Sigmoid colon (tissue), 7 donors: ENCODE data around the gene PHKG2. TPM values are rescaled to one million over a fixed set of nuclear protein-coding genes. Genes with fewer than 3 reads are reported as not detected.

ENCODE experiments used
- DNase-seq: peaks from one replicate; pipeline ENCODE4 v3.0.0-alpha.2; 2019
- H3K27ac ChIP-seq, 4 donors: fragments of 200-600 bp; sonication (generic); one replicate each; pipeline ENCODE4 v1.5.1; 2016 to 2019; ENCODE audit warnings: mild to moderate bottlenecking in 1 of 4
- H3K27me3 ChIP-seq, 3 donors: fragments of 200-600 bp; sonication (generic); one replicate each; pipeline ENCODE4 v1.5.1; 2019; ENCODE audit warnings: mild to moderate bottlenecking in 1 of 3
- H3K36me3 ChIP-seq, 4 donors: fragments of 200-600 bp; sonication (generic); one replicate each; pipeline ENCODE4 v1.5.1; 2016 to 2019
- H3K4me1 ChIP-seq, 4 donors: fragments of 200-600 bp; sonication (generic); one replicate each; pipeline ENCODE4 v1.5.1; 2017 to 2019
- H3K4me3 ChIP-seq, 4 donors: fragments of 200-600 bp; sonication (generic); one replicate each; pipeline ENCODE4 v1.5.1; 2017 to 2019; ENCODE audit warnings: mild to moderate bottlenecking in 2 of 4, moderate library complexity in 1 of 4
- H3K9me3 ChIP-seq, 4 donors: fragments of 200-600 bp in 3 of 4; sonication (generic) in 3 of 4; one replicate each; pipeline versions ENCODE4 v1.5.1 to v1.6.1; 2013 to 2019
- CTCF ChIP-seq, 4 experiments: fragments of 450-650 bp in 3 of 4; fragments of 200-600 bp in 1 of 4; IDR thresholded peaks; one replicate each; pipeline ENCODE4 v1.5.1; 2016 to 2019; ENCODE audit warnings: antibody characterized with exemption in 4 of 4, mild to moderate bottlenecking in 3 of 4, moderate library complexity in 2 of 4
- EP300 ChIP-seq, 4 donors: sonication (generic); formaldehyde crosslinking; IDR thresholded peaks; one replicate each; pipeline ENCODE4 v1.6.1; 2017; ENCODE audit warnings: antibody characterized with exemption in 4 of 4
- POLR2A ChIP-seq, 2 donors: fragments of 450-650 bp; IDR thresholded peaks; one replicate each; pipeline ENCODE4 v1.6.1; 2016; ENCODE audit warnings: antibody characterized with exemption in 2 of 2, mild to moderate bottlenecking in 2 of 2, moderate library complexity in 2 of 2
- POLR2AphosphoS5 ChIP-seq, 4 donors: sonication (generic); formaldehyde crosslinking; IDR thresholded peaks; one replicate each; pipeline ENCODE4 v1.6.1; 2017; ENCODE audit warnings: antibody characterized with exemption in 4 of 4
- WGBS, 2 donors: extraction: QIAGEN DNeasy Blood & Tissue Kit; methylation state at CpG; one replicate each; pipeline ENCODE4 v1.1.7; 2013; 5-methylcytosine and 5-hydroxymethylcytosine counted together
- intact Hi-C: fragments of 100-400 bp; cut with DNase I; formaldehyde crosslinking; loops from one replicate; pipeline ENCODE4 v1.15.1; 2023
- polyA plus RNA-seq, 3 donors: library from polyadenylated mRNA; stranded (reverse); fragments of 200-250 nt; gene quantifications; one replicate each; pipeline ENCODE4 v1.2.3, GENCODE V29; 2013
- total RNA-seq, 4 donors: library from RNA; depleted of rRNA; stranded (reverse); fragments of >200 nt; gene quantifications; one replicate each; pipeline ENCODE4 v1.1.0, GENCODE V29; 2016
- donor health status: healthy with polysubstance abuse.
- donor health status: Bipolar disorder and iron deficiency.
- donor health status: healthy.

PHKG2 gene
- total and polyA plus RNA-seq, 7 donors: 19.2 to 45.0 (median 23.8) TPM

GRCh38 chr16:30715750-30716445 is 32.3 kb upstream of the PHKG2 start:
- intact Hi-C loops: no loop called here
- Histone ChIP-seq H3K27me3 (no peaks in the 10 kb centered on the region), H3K27ac (peak overlapping the region in 1 of 4 donors; percentile 11), H3K4me1 (peaks cover 0 to 4% (median 0%) of the 10 kb centered on the region in 4 donors), H3K9me3 (no peaks in the 10 kb centered on the region), H3K4me3 (no peak overlapping the region), H3K36me3 (peaks cover 41 to 100% (median 84%) of the 10 kb centered on the region in 4 donors)
- no peak for DNase-seq
- WGBS, 2 donors: 84 to 88% methylated on average over 17 of the region's 17 CpGs
- TF ChIP-seq CTCF (IDR thresholded peaks at IDR 0.05): no peak
- TF ChIP-seq EP300 (IDR thresholded peaks at IDR 0.05): no peak
- TF ChIP-seq POLR2AphosphoS5 (IDR thresholded peaks at IDR 0.05): no peak
- TF ChIP-seq POLR2A (IDR thresholded peaks at IDR 0.05): no peak

GRCh38 chr16:30720086-30720485 is 28.1 kb upstream of the PHKG2 start:
- Histone ChIP-seq H3K4me3 (no peak overlapping the region), H3K4me1 (no peaks in the 10 kb centered on the region), H3K27ac (no peak overlapping the region), H3K9me3 (no peaks in the 10 kb centered on the region), H3K36me3 (peaks cover 42 to 100% (median 86%) of the 10 kb centered on the region in 4 donors), H3K27me3 (no peaks in the 10 kb centered on the region)
- DNase-seq: no peak
- TF ChIP-seq POLR2A (IDR thresholded peaks at IDR 0.05) (no peak), POLR2AphosphoS5 (IDR thresholded peaks at IDR 0.05) (no peak), EP300 (IDR thresholded peaks at IDR 0.05) (no peak), CTCF (IDR thresholded peaks at IDR 0.05) (no peak)
- 88 to 93% methylated on average over 11 of the region's 11 CpGs for WGBS, 2 donors
- intact Hi-C loops: no loop called here

GRCh38 chr16:30720694-30721093 is 27.5 kb upstream of the PHKG2 start:
- no peaks in the 10 kb centered on the region for H3K27me3 ChIP-seq
- intact Hi-C loops: no loop called here
- H3K4me3 ChIP-seq: no peak overlapping the region
- WGBS, 2 donors: 78 to 84% methylated on average over 9 of the region's 9 CpGs
- no peak overlapping the region for H3K27ac ChIP-seq
- peak; percentile 36 for DNase-seq
- TF ChIP-seq CTCF (IDR thresholded peaks at IDR 0.05): no peak
- no peak for TF ChIP-seq POLR2A (IDR thresholded peaks at IDR 0.05)
- no peak for TF ChIP-seq POLR2AphosphoS5 (IDR thresholded peaks at IDR 0.05)
- H3K36me3 ChIP-seq: peaks cover 41 to 100% (median 85%) of the 10 kb centered on the region in 4 donors
- H3K9me3 ChIP-seq: no peaks in the 10 kb centered on the region
- no peaks in the 10 kb centered on the region for H3K4me1 ChIP-seq

GRCh38 chr16:30721167-30721566 is 27.1 kb upstream of the PHKG2 start:
- no peak for TF ChIP-seq CTCF (IDR thresholded peaks at IDR 0.05)
- TF ChIP-seq POLR2AphosphoS5 (IDR thresholded peaks at IDR 0.05): no peak
- no peak for TF ChIP-seq POLR2A (IDR thresholded peaks at IDR 0.05)
- no peak for TF ChIP-seq EP300 (IDR thresholded peaks at IDR 0.05)
- WGBS, 2 donors: 96 to 99% methylated on average over 8 of the region's 8 CpGs
- intact Hi-C loops: no loop called here
- H3K27ac ChIP-seq: no peak overlapping the region
- H3K9me3 ChIP-seq: no peaks in the 10 kb centered on the region
- peaks cover 37 to 100% (median 80%) of the 10 kb centered on the region in 4 donors for H3K36me3 ChIP-seq
- H3K4me3 ChIP-seq: no peak overlapping the region
- no peaks in the 10 kb centered on the region for H3K27me3 ChIP-seq
- peak; percentile 38 for DNase-seq
- no peaks in the 10 kb centered on the region for H3K4me1 ChIP-seq

- Histone ChIP-seq H3K27me3 (no peaks in the 10 kb centered on the region), H3K4me3 (no peak overlapping the region), H3K9me3 (no peaks in the 10 kb centered on the region), H3K4me1 (no peaks in the 10 kb centered on the region), H3K36me3 (peaks cover 37 to 100% (median 76%) of the 10 kb centered on the region in 4 donors), H3K27ac (no peak overlapping the region)
- intact Hi-C loops: no loop called here
- TF ChIP-seq EP300 (IDR thresholded peaks at IDR 0.05) (no peak), POLR2AphosphoS5 (IDR thresholded peaks at IDR 0.05) (no peak), CTCF (IDR thresholded peaks at IDR 0.05) (no peak), POLR2A (IDR thresholded peaks at IDR 0.05) (no peak)
- WGBS, 2 donors: 82 to 92% methylated on average over 1 of the region's 1 CpG
- DNase-seq: no peak
Measured at GRCh38 chr16:30721606-30722005, 26.6 kb upstream of the PHKG2 start.
